Heart left ventricle (tissue), 16 donors: ENCODE measurements around the gene AGMO. TPM values are rescaled to one million over a fixed set of nuclear protein-coding genes. Genes with fewer than 3 reads are reported as not detected.
A peak's percentile ranks its signal among the peaks of the same experiment; 100 is the strongest.
"Not testable (repeated sequence)": the region's sequence is repeated elsewhere in the genome, so short reads cannot be mapped to it uniquely, and the experiment has no call there.

Source experiments
- ATAC-seq, 4 donors: fragments of 200-7000 bp; cut with Tn5 transposase; one replicate each; pipeline ENCODE4 v1.9.1; 2020 to 2022; ENCODE audit warnings: moderate library complexity in 4 of 4, mild to moderate bottlenecking in 3 of 4, moderate number of reproducible peaks in 1 of 4
- DNase-seq, 5 donors: peaks; one replicate each; pipeline ENCODE4 v3.0.0-alpha.2; 2020
- H3K27ac ChIP-seq, 12 donors: fragments of 200-600 bp; sonication (generic) in 4 of 12; one replicate each; pipeline versions ENCODE4 v1.5.0 to v1.8.0; 2016 to 2022; ENCODE audit warnings: mild to moderate bottlenecking in 2 of 12
- H3K27me3 ChIP-seq, 9 donors: fragments of 200-600 bp; sonication (generic) in 2 of 9; one replicate each; pipeline versions ENCODE4 v1.5.1 to v1.8.0; 2016 to 2022; ENCODE audit warnings: mild to moderate bottlenecking in 3 of 9
- H3K36me3 ChIP-seq, 9 donors: fragments of 200-600 bp; sonication (generic) in 2 of 9; one replicate each; pipeline versions ENCODE4 v1.5.0 to v1.8.0; 2018 to 2022; ENCODE audit warnings: mild to moderate bottlenecking in 2 of 9
- H3K4me1 ChIP-seq, 12 donors: fragments of 200-600 bp; sonication (generic) in 4 of 12; one replicate each; pipeline versions ENCODE4 v1.5.0 to v1.8.0; 2016 to 2022; ENCODE audit warnings: mild to moderate bottlenecking in 3 of 12
- H3K4me3 ChIP-seq, 12 donors: fragments of 200-600 bp; sonication (generic) in 4 of 12; one replicate each; pipeline versions ENCODE4 v1.5.0 to v1.8.0; 2017 to 2022; ENCODE audit warnings: mild to moderate bottlenecking in 9 of 12, moderate library complexity in 4 of 12
- H3K9me3 ChIP-seq, 12 donors: fragments of 200-600 bp; sonication (generic) in 4 of 12; one replicate each; pipeline versions ENCODE4 v1.5.0 to v1.8.0; 2016 to 2022; ENCODE audit warnings: mild to moderate bottlenecking in 1 of 12
- POLR2A ChIP-seq, 2 donors: fragments of 450-650 bp; IDR thresholded peaks; one replicate each; pipeline ENCODE4 v1.6.1; 2017; ENCODE audit warnings: antibody characterized with exemption in 2 of 2, mild to moderate bottlenecking in 2 of 2, moderate library complexity in 2 of 2
- WGBS, 4 donors: extraction: QIAGEN DNeasy Blood & Tissue Kit in 2 of 4; methylation state at CpG; one replicate each; pipeline versions ENCODE4 v1.1.5 to v1.1.7; 2013 to 2018; 5-methylcytosine and 5-hydroxymethylcytosine counted together
- intact Hi-C, 10 donors: fragments of 100-400 bp; cut with DNase I; formaldehyde crosslinking; loops; one replicate each; pipeline versions ENCODE4 v1.11.1 to v1.14.2; 2022
- polyA plus RNA-seq, 2 donors: library from polyadenylated mRNA; stranded (reverse); fragments of 200-250 nt; gene quantifications; one replicate each; pipeline ENCODE4 v1.2.3, GENCODE V29; 2013
- total RNA-seq, 9 donors: library from RNA; depleted of rRNA in 2 of 9; stranded (reverse); fragments of >200 nt in 2 of 9; fragmentation: NEBNext Ultra II Directional in 3 of 9; extraction: Animal tissue kit (Norgen Biotek cat#: 25700) in 3 of 9; gene quantifications; one replicate each; pipeline versions ENCODE4 v1.1.0 to v1.2.4, GENCODE V29; 2016 to 2023
- TF ChIP-seq, protein P1 (sequence below), 12 donors: fragments of 200-600 bp; sonication (generic) in 4 of 12; IDR thresholded peaks; one replicate each; pipeline versions ENCODE4 v1.5.0 to v1.8.0; 2018 to 2022; ENCODE audit warnings: antibody characterized with exemption in 12 of 12, mild to moderate bottlenecking in 5 of 12
- donor health status: ischemic (EF 13 %, LVEDD 7.1; RV severe dilation, severe dysfunction).
- donor health status: healthy with polysubstance abuse.
- donor health status: DM: no; HTN: yes; CAD: no.
- donor health status: DM: no; HTN: no; CAD: no.
- donor health status: ischemic (EF 25% LVEDD 6.9; RV normal size, moderate dysfunction).
- donor health status: ischemic (EF 25% LVEDD 5.7; RV mildly dilated, moderate dysfunction).
- donor health status: healthy.
- donor health status: DM: yes; HTN: yes; CAD: no.
- donor health status: ischemic (EF 35%, LVEDD 5.7; RV mildly dilated, moderate dysfunction).
- donor health status: nonischemic (EF 11% LVEDD 7.7; RV severe dilation, severe dysfunction).
- donor health status: DM: yes; HTN: yes; CAD: no.
- donor health status: PGD.
- donor health status: ischemic (EF 29% LVEDD 5.4; RV normal size, mild dysfunction).
- donor health status: nonischemic (EF 23%, LVEDD 6.1; RV moderate dilation, normal function).

AGMO gene
- total and polyA plus RNA-seq, 11 donors, result 0.12 to 0.72 (median 0.40) TPM; not detected in 1

DNA sequence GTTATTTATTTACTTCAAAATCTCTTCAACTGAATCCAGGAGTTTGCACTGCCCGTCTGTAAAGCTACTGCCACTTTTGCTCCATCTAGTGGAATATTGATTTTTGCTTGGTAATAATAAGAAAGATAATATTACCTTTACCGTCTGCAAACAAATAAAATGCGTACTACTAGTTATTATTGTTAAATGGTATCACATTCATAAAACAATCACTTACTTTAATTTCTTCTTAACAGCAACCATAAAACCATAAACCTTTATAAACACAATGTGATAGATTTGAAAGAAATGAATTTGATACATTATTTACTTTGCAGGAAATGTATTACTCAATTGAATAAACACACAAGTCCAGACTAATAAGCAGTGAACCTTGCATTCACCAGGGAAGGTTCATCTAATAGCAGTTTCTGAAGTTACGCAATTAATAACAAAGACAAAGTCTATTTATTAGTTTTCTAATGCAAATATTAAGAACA, 6.4 kb downstream of the AGMO start:
- Histone ChIP-seq H3K36me3 (no peaks in the 10 kb centered on the region), H3K4me3 (peak overlapping the region in 1 of 12 donors; percentile 14), H3K27ac (no peak overlapping the region), H3K27me3 (no peaks in the 10 kb centered on the region), H3K4me1 (peaks cover 0 to 32% (median 1%) of the 10 kb centered on the region in 12 donors), H3K9me3 (no peaks in the 10 kb centered on the region)
- intact Hi-C loops, result loop anchor here (5.0 to 10.0 kb wide), 10 partner anchors 132 to 517 kb away; partner anchors contain the start of gene MEOX2 (in 4 of the 10)
- ATAC-seq, result peak in 1 of 4 donors; percentile 30
- DNase-seq, result no peak
- 49 to 74% (median 66%) methylated on average over 4 of the region's 4 CpGs for WGBS, 4 donors
- TF ChIP-seq POLR2A (IDR thresholded peaks at IDR 0.05), result no peak
- TF ChIP-seq, protein P1, sequence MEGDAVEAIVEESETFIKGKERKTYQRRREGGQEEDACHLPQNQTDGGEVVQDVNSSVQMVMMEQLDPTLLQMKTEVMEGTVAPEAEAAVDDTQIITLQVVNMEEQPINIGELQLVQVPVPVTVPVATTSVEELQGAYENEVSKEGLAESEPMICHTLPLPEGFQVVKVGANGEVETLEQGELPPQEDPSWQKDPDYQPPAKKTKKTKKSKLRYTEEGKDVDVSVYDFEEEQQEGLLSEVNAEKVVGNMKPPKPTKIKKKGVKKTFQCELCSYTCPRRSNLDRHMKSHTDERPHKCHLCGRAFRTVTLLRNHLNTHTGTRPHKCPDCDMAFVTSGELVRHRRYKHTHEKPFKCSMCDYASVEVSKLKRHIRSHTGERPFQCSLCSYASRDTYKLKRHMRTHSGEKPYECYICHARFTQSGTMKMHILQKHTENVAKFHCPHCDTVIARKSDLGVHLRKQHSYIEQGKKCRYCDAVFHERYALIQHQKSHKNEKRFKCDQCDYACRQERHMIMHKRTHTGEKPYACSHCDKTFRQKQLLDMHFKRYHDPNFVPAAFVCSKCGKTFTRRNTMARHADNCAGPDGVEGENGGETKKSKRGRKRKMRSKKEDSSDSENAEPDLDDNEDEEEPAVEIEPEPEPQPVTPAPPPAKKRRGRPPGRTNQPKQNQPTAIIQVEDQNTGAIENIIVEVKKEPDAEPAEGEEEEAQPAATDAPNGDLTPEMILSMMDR (IDR thresholded peaks at IDR 0.05), result peak in 8 of 12 donors; percentile 27 to 57 (median 46)

GRCh38 chr7:15554744-15555143, 7.1 kb downstream of the AGMO start:
- 46 to 61% (median 51%) methylated on average over 3 of the region's 3 CpGs for WGBS, 4 donors
- Histone ChIP-seq H3K4me1 (peaks cover 0 to 26% (median 1%) of the 10 kb centered on the region in 12 donors), H3K36me3 (no peaks in the 10 kb centered on the region), H3K4me3 (peak overlapping the region in 1 of 12 donors; percentile 18), H3K27me3 (no peaks in the 10 kb centered on the region), H3K9me3 (no peaks in the 10 kb centered on the region), H3K27ac (peak overlapping the region in 2 of 12 donors; percentile 35 to 47)
- TF ChIP-seq POLR2A (IDR thresholded peaks at IDR 0.05), result no peak
- TF ChIP-seq, protein P1 (IDR thresholded peaks at IDR 0.05), result no peak
- intact Hi-C loops, result loop anchor here (5.0 to 10.0 kb wide), 10 partner anchors 133 to 518 kb away; partner anchors contain the start of gene MEOX2 (in 4 of the 10)
- DNase-seq, result no peak
- ATAC-seq, result no peak

DNA sequence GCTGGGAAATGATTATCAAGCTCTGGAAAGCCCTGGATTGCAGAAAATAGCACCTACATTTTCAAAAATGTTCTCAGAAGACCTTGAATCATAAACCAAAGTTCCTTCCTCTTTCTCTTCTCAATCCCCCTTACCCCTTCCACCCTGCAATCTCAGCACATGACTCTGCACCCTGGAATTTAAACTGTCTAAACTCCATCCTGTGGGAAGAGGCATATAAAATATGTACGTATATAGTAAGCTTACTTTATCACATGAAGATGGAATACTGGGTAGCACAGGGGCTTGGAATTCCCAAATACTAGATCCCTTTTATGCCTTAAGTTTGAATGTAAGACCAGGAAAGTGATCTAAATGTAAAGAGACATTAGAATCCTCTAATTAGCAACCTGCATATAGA, 7.7 kb downstream of the AGMO start:
- Histone ChIP-seq H3K4me3 (no peak overlapping the region), H3K36me3 (no peaks in the 10 kb centered on the region), H3K27ac (peak overlapping the region in 2 of 12 donors; percentile 35 to 47), H3K4me1 (peaks cover 0 to 19% (median 0%) of the 10 kb centered on the region in 12 donors), H3K9me3 (no peaks in the 10 kb centered on the region), H3K27me3 (no peaks in the 10 kb centered on the region)
- ATAC-seq, result no peak
- intact Hi-C loops, result loop anchor here in 4 of 10 donors (10.0 kb wide), 3 partner anchors 219 to 421 kb away; no protein-coding TSS in a partner anchor
- WGBS, 4 donors, result 77 to 84% (median 80%) methylated on average over 1 of the region's 1 CpG
- TF ChIP-seq, protein P1 (IDR thresholded peaks at IDR 0.05), result no peak
- no peak for TF ChIP-seq POLR2A (IDR thresholded peaks at IDR 0.05)
- DNase-seq, result no peak

GRCh38 chr7:15547320-15547719, 14.5 kb downstream of the AGMO start:
- H3K27me3 ChIP-seq, ATAC-seq, H3K27ac ChIP-seq, DNase-seq, H3K36me3 ChIP-seq, H3K9me3 ChIP-seq, H3K4me1 ChIP-seq, intact Hi-C loops: not testable (repeated sequence)
- WGBS, 4 donors, result 68 to 93% (median 85%) methylated on average over 8 to 20 of the region's 29 CpGs
- peak overlapping the region in 2 of 12 donors; percentile 22 to 50 for H3K4me3 ChIP-seq
